A549 (cell line): Measurements from ENCODE around the gene RASA3. TPM values are rescaled to one million over a fixed set of nuclear protein-coding genes. Genes with fewer than 3 reads are reported as not detected.

Experiments used
- ATAC-seq, 2 experiments: fragments of 200-7000 bp in 1 of 2; fragments of >200 bp in 1 of 2; cut with Nextera tagmentation in 1 of 2; cut with Tn5 transposase in 1 of 2; 3 replicates each; pipeline versions ENCODE4 v1.8.0 to v1.9.1; 2018 to 2020; ENCODE audit warnings: mild to moderate bottlenecking in 1 of 2, moderate library complexity in 1 of 2
- CTCF ChIA-PET: fragments of 300-600 bp; sonication (Branson Sonifier 250); formaldehyde crosslinking; extraction: SDS; loops from one replicate; lab custom pipeline; 2021; ENCODE audit warnings: antibody characterized with exemption, inconsistent platforms; lab: Yijun Ruan, JAX
- POLR2A ChIA-PET: fragments of 350-600 bp; formaldehyde crosslinking; extraction: SDS; loops from one replicate; lab custom pipeline; 2021; ENCODE audit warnings: antibody characterized with exemption, inconsistent platforms; lab: Yijun Ruan, JAX
- DNase-seq, 2 experiments: peaks; one replicate each; pipeline versions ENCODE4 v3.0.0 to v3.0.0-alpha.2; 2011 to 2016; ENCODE audit warnings: low read depth in 1 of 2, low spot score in 1 of 2
- FAIRE-seq: peaks from 2 replicates; lab custom pipeline; 2011; peaks lifted over from hg19 to GRCh38; lab: Jason Lieb, UNC
- H3K27ac ChIP-seq, 2 experiments: fragments of >200 bp; sonication (Bioruptor Twin); formaldehyde crosslinking; 3 replicates each; pipeline ENCODE4 v1.5.1; 2016 to 2017
- H3K4me1 ChIP-seq: fragments of >200 bp; sonication (Bioruptor Twin); formaldehyde crosslinking; 3 replicates; pipeline ENCODE4 v1.6.1; 2016
- H3K4me2 ChIP-seq: fragments of >200 bp; sonication (Bioruptor Twin); formaldehyde crosslinking; 3 replicates; pipeline ENCODE4 v1.6.1; 2016
- H3K4me3 ChIP-seq: fragments of >200 bp; sonication (Bioruptor Twin); formaldehyde crosslinking; 3 replicates; pipeline ENCODE4 v1.5.1; 2016
- H3K9me3 ChIP-seq: fragments of >200 bp; sonication (Bioruptor Twin); formaldehyde crosslinking; 3 replicates; pipeline ENCODE4 v1.6.1; 2016
- BHLHE40 ChIP-seq: IDR thresholded peaks from 2 replicates; pipeline ENCODE4 v1.6.1; 2012; ENCODE audit warnings: low read depth, low read length, inconsistent platforms
- CEBPB ChIP-seq, 2 experiments: fragments of >200 bp in 1 of 2; sonication (Bioruptor Twin) in 1 of 2; formaldehyde crosslinking in 1 of 2; IDR thresholded peaks; 2 replicates each; pipeline ENCODE4 v1.6.1; 2012 to 2016
- CHD2 ChIP-seq: fragments of 150-350 bp; IDR thresholded peaks from 2 replicates; pipeline ENCODE4 v1.6.1; 2014; ENCODE audit warnings: low read length; ENCODE audit not compliant: partially characterized antibody
- CHD4 ChIP-seq: fragments of 200-600 bp; sonication (generic); IDR thresholded peaks from 2 replicates; pipeline ENCODE4 v1.6.1; 2016; ENCODE audit warnings: antibody characterized with exemption, mild to moderate bottlenecking, borderline replicate concordance
- E2F6 ChIP-seq: IDR thresholded peaks from 2 replicates; pipeline ENCODE4 v1.6.1; 2012; ENCODE audit warnings: low read depth, borderline replicate concordance
- EHF ChIP-seq: fragments of 250-450 bp; sonication (Bioruptor Pico); IDR thresholded peaks from 2 replicates; pipeline ENCODE4 v1.5.0; 2020; ENCODE audit warnings: mild to moderate bottlenecking
- FOSL2 ChIP-seq, 2 experiments: fragments of 450-650 bp in 1 of 2; fragments of >200 bp in 1 of 2; sonication (Bioruptor Twin) in 1 of 2; formaldehyde crosslinking; IDR thresholded peaks; 2 replicates each; pipeline versions ENCODE4 v1.5.0 to v1.6.1; 2016 to 2020; ENCODE audit warnings: mild to moderate bottlenecking in 1 of 2, moderate library complexity in 1 of 2
- HDAC2 ChIP-seq: fragments of 200-600 bp; sonication (generic); IDR thresholded peaks from 2 replicates; pipeline ENCODE4 v1.6.1; 2016
- JUN ChIP-seq, 2 experiments: fragments of >200 bp; sonication (Bioruptor Twin); formaldehyde crosslinking; IDR thresholded peaks; 2 replicates in 1 of 2; 3 replicates in 1 of 2; pipeline ENCODE4 v1.6.1; 2016 to 2017
- MAZ ChIP-seq: fragments of 150-350 bp; IDR thresholded peaks from 2 replicates; pipeline ENCODE4 v1.6.1; 2014; ENCODE audit warnings: antibody characterized with exemption, low read depth, low read length, borderline replicate concordance
- MYC ChIP-seq: IDR thresholded peaks from 2 replicates; pipeline ENCODE4 v1.6.1; 2012; ENCODE audit warnings: mild to moderate bottlenecking, inconsistent platforms, low read length, improper control_type of control experiment, borderline replicate concordance
- POLR2A ChIP-seq: IDR thresholded peaks from 2 replicates; pipeline ENCODE4 v1.6.1; 2012; ENCODE audit warnings: mild to moderate bottlenecking, low read length
- RFX5 ChIP-seq: fragments of 450-650 bp; IDR thresholded peaks from 2 replicates; pipeline ENCODE4 v1.7.1; 2014; ENCODE audit warnings: antibody characterized with exemption, mild to moderate bottlenecking, moderate library complexity
- SMC3 ChIP-seq: fragments of >200 bp; sonication (Bioruptor Twin); formaldehyde crosslinking; IDR thresholded peaks from 3 replicates; pipeline ENCODE4 v1.6.1; 2018; ENCODE audit warnings: inconsistent platforms
- TP53 ChIP-seq: fragments of 250-450 bp; sonication (Bioruptor Pico); IDR thresholded peaks from 2 replicates; pipeline ENCODE4 v1.5.0; 2021; ENCODE audit warnings: mild to moderate bottlenecking, moderate library complexity
- USF2 ChIP-seq: fragments of 450-650 bp; IDR thresholded peaks from 2 replicates; pipeline ENCODE4 v1.6.1; 2014; ENCODE audit warnings: antibody characterized with exemption
- WGBS: methylation state at CpG from one replicate; pipeline ENCODE4 v1.1.6; 2017; ENCODE audit errors: missing lambda C conversion rate; 5-methylcytosine and 5-hydroxymethylcytosine counted together
- polyA plus RNA-seq, 4 experiments: library from polyadenylated mRNA; depleted of rRNA in 3 of 4; stranded (reverse); fragments of >200 nt; fragmentation: RNase III in 1 of 4; extraction: RNeasy Plus Mini Kit Qiagen cat#74134 plus additional on column Dnase treatment in 1 of 4; gene quantifications; 2 replicates in 3 of 4; 3 replicates in 1 of 4; pipeline ENCODE4 v1.2.3, GENCODE V29; 2011 to 2017
- TF ChIP-seq, protein P1 (sequence below): fragments of 250-450 bp; sonication (Bioruptor Pico); IDR thresholded peaks from 2 replicates; pipeline ENCODE4 v1.5.0; 2021; ENCODE audit warnings: mild to moderate bottlenecking, moderate library complexity, borderline replicate concordance
- TF ChIP-seq, protein P2 (sequence below): fragments of >200 bp; sonication (Bioruptor Twin); formaldehyde crosslinking; IDR thresholded peaks from 3 replicates; pipeline ENCODE4 v1.6.1; 2016
- TF ChIP-seq, protein P3 (sequence below): fragments of >200 bp; sonication (Bioruptor Twin); formaldehyde crosslinking; IDR thresholded peaks from 2 replicates; pipeline ENCODE4 v1.6.1; 2016

The RASA3 gene
- polyA plus RNA-seq, 2 of the 4 experiments (the other 2 are of a cell fraction), result 4.3 to 7.6 TPM

GRCh38 chr13:114041493-114041892, 90.9 kb downstream of the RASA3 start:
- no peak for DNase-seq
- FAIRE-seq, result no peak
- POLR2A ChIA-PET, result no interaction called here
- 94% methylated on average over 13 of the region's 17 CpGs for WGBS
- no peak for TF ChIP-seq FOSL2 (IDR thresholded peaks at IDR 0.05)
- no peak for TF ChIP-seq FOSL2 (CRISPR knock-in tag; IDR thresholded peaks at IDR 0.05)
- no peak for TF ChIP-seq CEBPB (IDR thresholded peaks at IDR 0.05)
- TF ChIP-seq MAZ, result no peak
- TF ChIP-seq MYC, result no peak
- no peak for TF ChIP-seq EHF (CRISPR knock-in tag)
- Histone ChIP-seq H3K4me1 (peaks cover 16% of the 10 kb centered on the region), H3K4me3 (no peak overlapping the region), H3K9me3 (no peaks in the 10 kb centered on the region), H3K27ac (no peak overlapping the region), H3K4me2 (no peak overlapping the region)
- ATAC-seq, result no peak
- CTCF ChIA-PET, result no interaction called here

DNA sequence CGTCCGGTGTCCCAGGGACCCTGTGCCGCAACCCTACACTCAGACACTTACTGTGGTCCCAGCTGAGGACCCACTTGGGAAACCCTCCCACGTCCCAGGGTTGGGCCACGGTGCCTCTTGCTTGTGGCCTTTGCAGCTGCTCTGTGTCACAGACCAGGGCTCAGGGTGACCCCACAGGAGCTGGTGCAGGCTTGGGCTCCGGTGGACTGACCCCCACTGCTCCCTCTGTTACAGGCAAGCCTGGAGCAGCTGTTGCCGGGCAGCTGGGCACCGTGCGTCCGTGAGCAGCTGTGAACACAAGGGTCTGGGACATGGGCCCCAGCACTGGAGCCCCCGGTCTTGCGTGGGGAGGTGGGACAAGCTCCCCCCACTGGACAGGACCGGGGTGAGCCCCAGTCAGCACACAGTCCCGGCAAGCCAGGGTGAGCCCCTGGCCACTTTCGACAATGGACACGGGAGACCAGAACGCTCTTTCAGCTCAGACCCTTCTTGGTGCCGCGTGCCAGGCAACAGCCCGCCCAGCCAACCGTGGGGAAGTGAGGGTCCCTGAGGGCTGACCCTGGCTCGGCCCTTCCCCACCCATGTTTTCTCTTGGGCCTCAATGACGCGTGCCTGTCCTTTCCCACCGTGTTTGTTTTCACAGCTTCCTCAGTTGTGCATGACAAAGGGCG, 92.8 kb downstream of the RASA3 start:
- ChIA-PET CTCF (interaction anchor here (1.2 kb wide), 1 partner anchor 58 kb away, joined by 3 read pairs; no protein-coding TSS in a partner anchor), POLR2A (no interaction called here)
- FAIRE-seq, result no peak
- TF ChIP-seq POLR2A (no peak), TP53 (CRISPR knock-in tag) (no peak), USF2 (no peak), E2F6 (no peak), JUN (IDR thresholded peaks at IDR 0.05) (no peak), CEBPB (IDR thresholded peaks at IDR 0.05) (no peak), CHD2 (no peak), MAZ (no peak), MYC (no peak), BHLHE40 (no peak), RFX5 (no peak), CHD4 (no peak), HDAC2 (no peak), SMC3 (no peak)
- TF ChIP-seq, protein P1, sequence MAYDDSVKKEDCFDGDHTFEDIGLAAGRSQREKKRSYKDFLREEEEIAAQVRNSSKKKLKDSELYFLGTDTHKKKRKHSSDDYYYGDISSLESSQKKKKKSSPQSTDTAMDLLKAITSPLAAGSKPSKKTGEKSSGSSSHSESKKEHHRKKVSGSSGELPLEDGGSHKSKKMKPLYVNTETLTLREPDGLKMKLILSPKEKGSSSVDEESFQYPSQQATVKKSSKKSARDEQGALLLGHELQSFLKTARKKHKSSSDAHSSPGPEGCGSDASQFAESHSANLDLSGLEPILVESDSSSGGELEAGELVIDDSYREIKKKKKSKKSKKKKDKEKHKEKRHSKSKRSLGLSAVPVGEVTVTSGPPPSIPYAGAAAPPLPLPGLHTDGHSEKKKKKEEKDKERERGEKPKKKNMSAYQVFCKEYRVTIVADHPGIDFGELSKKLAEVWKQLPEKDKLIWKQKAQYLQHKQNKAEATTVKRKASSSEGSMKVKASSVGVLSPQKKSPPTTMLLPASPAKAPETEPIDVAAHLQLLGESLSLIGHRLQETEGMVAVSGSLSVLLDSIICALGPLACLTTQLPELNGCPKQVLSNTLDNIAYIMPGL (CRISPR knock-in tag), result no peak
- TF ChIP-seq, protein P2, sequence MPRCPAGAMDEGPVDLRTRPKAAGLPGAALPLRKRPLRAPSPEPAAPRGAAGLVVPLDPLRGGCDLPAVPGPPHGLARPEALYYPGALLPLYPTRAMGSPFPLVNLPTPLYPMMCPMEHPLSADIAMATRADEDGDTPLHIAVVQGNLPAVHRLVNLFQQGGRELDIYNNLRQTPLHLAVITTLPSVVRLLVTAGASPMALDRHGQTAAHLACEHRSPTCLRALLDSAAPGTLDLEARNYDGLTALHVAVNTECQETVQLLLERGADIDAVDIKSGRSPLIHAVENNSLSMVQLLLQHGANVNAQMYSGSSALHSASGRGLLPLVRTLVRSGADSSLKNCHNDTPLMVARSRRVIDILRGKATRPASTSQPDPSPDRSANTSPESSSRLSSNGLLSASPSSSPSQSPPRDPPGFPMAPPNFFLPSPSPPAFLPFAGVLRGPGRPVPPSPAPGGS, result no peak
- TF ChIP-seq, protein P3, sequence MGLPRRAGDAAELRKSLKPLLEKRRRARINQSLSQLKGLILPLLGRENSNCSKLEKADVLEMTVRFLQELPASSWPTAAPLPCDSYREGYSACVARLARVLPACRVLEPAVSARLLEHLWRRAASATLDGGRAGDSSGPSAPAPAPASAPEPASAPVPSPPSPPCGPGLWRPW, result no peak
- ATAC-seq, result no peak
- Histone ChIP-seq H3K4me2 (no peak overlapping the region), H3K9me3 (no peaks in the 10 kb centered on the region), H3K4me3 (no peak overlapping the region), H3K27ac (no peak overlapping the region), H3K4me1 (peaks cover 11% of the 10 kb centered on the region)
- 91% methylated on average over 11 of the region's 26 CpGs for WGBS
- no peak for DNase-seq
